ES-I3 (cell line): ENCODE results near the gene GSTO2.

Source experiments
- H3K36me3 ChIP-seq: 2 replicates; pipeline ENCODE4 v1.6.1; 2013; ENCODE audit warnings: mild to moderate bottlenecking, low read length, control low read depth, moderate library complexity; ENCODE audit not compliant: insufficient read depth
- H3K4me1 ChIP-seq: 2 replicates; pipeline ENCODE4 v1.6.1; 2013; ENCODE audit warnings: mild to moderate bottlenecking, control low read depth, low read length; ENCODE audit not compliant: insufficient read depth
- H3K9ac ChIP-seq: 2 replicates; pipeline ENCODE4 v1.6.1; 2013; ENCODE audit warnings: low read depth, mild to moderate bottlenecking, low read length, moderate library complexity
- H3K9me3 ChIP-seq: 2 replicates; pipeline ENCODE4 v1.6.1; 2013; ENCODE audit warnings: mild to moderate bottlenecking, low read length, moderate library complexity; ENCODE audit not compliant: control insufficient read depth, insufficient read depth

Gene GSTO2

GRCh38 chr10:104349623-104350126 is 80.7 kb downstream of the GSTO2 start:
- Histone ChIP-seq H3K4me1 (peaks cover 10% of the 10 kb centered on the region), H3K9me3 (no peaks in the 10 kb centered on the region), H3K36me3 (no peaks in the 10 kb centered on the region), H3K9ac (no peak overlapping the region)

DNA sequence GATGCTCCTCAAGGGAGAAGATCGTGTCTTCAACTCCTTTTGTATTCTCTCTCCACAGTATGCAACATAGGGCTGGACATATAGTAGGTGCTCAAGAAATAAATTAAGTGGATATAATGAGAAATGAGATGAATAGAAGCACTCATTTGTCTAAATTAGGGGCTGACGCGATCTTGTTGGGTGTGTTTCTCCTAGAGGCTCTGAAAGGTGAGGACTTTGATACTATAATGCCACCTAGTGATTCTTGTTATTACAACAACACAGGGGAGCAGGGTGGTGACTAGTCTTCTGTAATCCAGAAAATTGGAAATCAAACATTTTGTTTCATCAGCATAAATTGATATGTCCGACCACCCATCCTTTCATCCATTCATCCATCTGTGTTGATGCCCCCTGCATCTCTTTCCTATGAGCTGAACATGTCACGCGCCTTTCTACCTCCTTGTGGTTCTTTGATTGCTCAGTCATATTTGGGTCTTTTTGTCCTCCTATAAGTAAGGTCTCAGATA is 81.2 kb downstream of the GSTO2 start:
- no peak overlapping the region for H3K9ac ChIP-seq
- peaks cover 10% of the 10 kb centered on the region for H3K4me1 ChIP-seq
- H3K9me3 ChIP-seq, result no peaks in the 10 kb centered on the region
- H3K36me3 ChIP-seq, result no peaks in the 10 kb centered on the region

DNA sequence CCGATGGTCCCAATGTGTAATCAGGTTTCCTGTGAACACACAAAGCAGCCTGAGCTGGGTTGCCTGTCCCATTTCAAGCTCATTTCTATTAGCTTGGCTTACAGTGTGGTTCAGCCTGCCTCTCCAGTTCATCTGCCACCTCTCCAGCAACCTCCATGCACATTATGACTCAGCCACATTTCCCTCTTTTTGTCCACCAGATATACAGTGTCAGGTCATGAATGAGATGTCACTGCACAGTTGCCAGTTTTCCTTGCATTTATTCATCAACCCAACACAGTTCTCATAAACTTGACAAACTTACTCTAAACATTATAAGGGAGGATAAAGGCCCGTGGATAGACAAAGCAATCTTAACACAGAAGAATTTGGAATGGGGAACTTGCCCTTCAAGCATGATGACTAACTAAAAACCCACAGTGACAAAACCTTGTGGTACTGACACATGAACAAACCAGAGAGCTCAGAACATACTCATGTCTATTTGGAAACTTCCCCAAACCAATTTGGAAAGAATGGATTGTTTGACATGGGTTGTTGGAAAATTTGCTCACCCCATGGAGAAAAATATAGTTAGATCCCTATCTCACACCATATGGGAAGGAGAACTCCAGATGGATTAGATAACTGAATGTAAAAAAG is 82.2 kb downstream of the GSTO2 start:
- no peaks in the 10 kb centered on the region for H3K9me3 ChIP-seq
- H3K4me1 ChIP-seq, result peaks cover 10% of the 10 kb centered on the region
- no peaks in the 10 kb centered on the region for H3K36me3 ChIP-seq
- no peak overlapping the region for H3K9ac ChIP-seq

GRCh38 chr10:104351919-104352318 is 82.9 kb downstream of the GSTO2 start:
- Histone ChIP-seq H3K9me3 (no peaks in the 10 kb centered on the region), H3K36me3 (no peaks in the 10 kb centered on the region), H3K4me1 (peaks cover 10% of the 10 kb centered on the region), H3K9ac (no peak overlapping the region)

GRCh38 chr10:104353325-104354048 is 84.5 kb downstream of the GSTO2 start, which contains the start of gene CFAP58:
CFAP58 (plus strand) TSS chr10:104353833; CDS start chr10:104353898, 65 bp downstream.
- Histone ChIP-seq H3K9me3 (no peaks in the 10 kb centered on the region), H3K4me1 (peaks cover 10% of the 10 kb centered on the region), H3K9ac (peak within 1 kb of the TSS; percentile 74; the same call in 1 of the 2 replicates), H3K36me3 (no peaks in the 10 kb centered on the region)
